OCI-LY3 (cell line): ENCODE measurements around the gene NIPAL3.

ENCODE experiments used
- H2AFZ ChIP-seq: fragments of 200-600, 300-600 bp; shearing (Covaris generic); 2 replicates; pipeline ENCODE4 v1.6.0; 2014; ENCODE audit warnings: antibody characterized with exemption, low read depth, low read length
- H3K27ac ChIP-seq: fragments of 200-600, 300-600 bp; sonication (generic); 2 replicates; pipeline ENCODE4 v1.5.1; 2014; ENCODE audit warnings: mild to moderate bottlenecking, low read length, moderate library complexity, mixed read lengths
- H3K27me3 ChIP-seq: fragments of 200-600, 300-600 bp; sonication (generic); 2 replicates; pipeline ENCODE4 v1.6.1; 2014; ENCODE audit warnings: low read depth, low read length, mixed read lengths
- H3K36me3 ChIP-seq: fragments of 200-600, 300-600 bp; sonication (generic); replicated peaks from 2 replicates; pipeline ENCODE3; 2014; ENCODE audit warnings: low read depth, low read length, mixed read lengths
- H3K4me1 ChIP-seq: fragments of 300-600, 200-600 bp; sonication (generic); 2 replicates; pipeline ENCODE4 v1.6.1; 2014; ENCODE audit warnings: low read length, mixed read lengths
- H3K4me2 ChIP-seq: fragments of 200-600, 300-600 bp; sonication (generic); 2 replicates; pipeline ENCODE4 v1.6.1; 2014; ENCODE audit warnings: low read length, mixed read lengths
- H3K4me3 ChIP-seq: fragments of 300-600, 200-600 bp; sonication (generic); 2 replicates; pipeline ENCODE4 v1.5.1; 2014; ENCODE audit warnings: antibody characterized with exemption, mild to moderate bottlenecking, low read length, moderate library complexity
- H3K79me2 ChIP-seq: fragments of 300-600, 200-600 bp; shearing (Covaris generic); 2 replicates; pipeline ENCODE4 v1.6.1; 2014; ENCODE audit warnings: mild to moderate bottlenecking, low read length, mixed read lengths
- H3K9ac ChIP-seq: fragments of 300-600, 200-600 bp; shearing (Covaris generic); 2 replicates; pipeline ENCODE4 v1.6.0; 2014; ENCODE audit warnings: mild to moderate bottlenecking, low read length, moderate library complexity
- H3K9me3 ChIP-seq: fragments of 200-600, 300-600 bp; shearing (Covaris generic); 2 replicates; pipeline ENCODE4 v1.6.1; 2014; ENCODE audit warnings: low read length, mixed read lengths; ENCODE audit not compliant: insufficient read depth
- H4K20me1 ChIP-seq: fragments of 200-600, 300-600 bp; sonication (generic); 2 replicates; pipeline ENCODE4 v1.6.1; 2016; ENCODE audit warnings: low read length, mixed read lengths; ENCODE audit not compliant: insufficient read depth
- EZH2phosphoT487 ChIP-seq: fragments of 200-600 bp; shearing (Covaris generic); IDR thresholded peaks from 2 replicates; pipeline ENCODE4 v1.6.1; 2018; ENCODE audit warnings: antibody characterized with exemption, mixed run types, low read depth
- TF ChIP-seq, protein P1 (sequence below): fragments of 200-600, 300-600 bp; sonication (generic); IDR thresholded peaks from 2 replicates; pipeline ENCODE4 v1.5.1; 2014; ENCODE audit warnings: antibody characterized with exemption, low read length, low read depth

Gene NIPAL3

GRCh38 chr1:24502065-24502708 lies 86.6 kb downstream of the NIPAL3 start:
- Histone ChIP-seq H3K79me2 (no peaks in the 10 kb centered on the region), H3K36me3 (no peaks in the 10 kb centered on the region), H3K4me1 (peaks cover 15% of the 10 kb centered on the region), H3K4me2 (peak overlapping the region; percentile 92), H2AFZ (peak overlapping the region; percentile 88), H3K4me3 (peak overlapping the region; percentile 97), H3K9me3 (no peaks in the 10 kb centered on the region), H3K9ac (peak overlapping the region; percentile 92), H4K20me1 (no peaks in the 10 kb centered on the region), H3K27me3 (no peaks in the 10 kb centered on the region), H3K27ac (peak overlapping the region; percentile 51)
- TF ChIP-seq, protein P1, sequence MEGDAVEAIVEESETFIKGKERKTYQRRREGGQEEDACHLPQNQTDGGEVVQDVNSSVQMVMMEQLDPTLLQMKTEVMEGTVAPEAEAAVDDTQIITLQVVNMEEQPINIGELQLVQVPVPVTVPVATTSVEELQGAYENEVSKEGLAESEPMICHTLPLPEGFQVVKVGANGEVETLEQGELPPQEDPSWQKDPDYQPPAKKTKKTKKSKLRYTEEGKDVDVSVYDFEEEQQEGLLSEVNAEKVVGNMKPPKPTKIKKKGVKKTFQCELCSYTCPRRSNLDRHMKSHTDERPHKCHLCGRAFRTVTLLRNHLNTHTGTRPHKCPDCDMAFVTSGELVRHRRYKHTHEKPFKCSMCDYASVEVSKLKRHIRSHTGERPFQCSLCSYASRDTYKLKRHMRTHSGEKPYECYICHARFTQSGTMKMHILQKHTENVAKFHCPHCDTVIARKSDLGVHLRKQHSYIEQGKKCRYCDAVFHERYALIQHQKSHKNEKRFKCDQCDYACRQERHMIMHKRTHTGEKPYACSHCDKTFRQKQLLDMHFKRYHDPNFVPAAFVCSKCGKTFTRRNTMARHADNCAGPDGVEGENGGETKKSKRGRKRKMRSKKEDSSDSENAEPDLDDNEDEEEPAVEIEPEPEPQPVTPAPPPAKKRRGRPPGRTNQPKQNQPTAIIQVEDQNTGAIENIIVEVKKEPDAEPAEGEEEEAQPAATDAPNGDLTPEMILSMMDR = no peak
- no peak for TF ChIP-seq EZH2phosphoT487

DNA sequence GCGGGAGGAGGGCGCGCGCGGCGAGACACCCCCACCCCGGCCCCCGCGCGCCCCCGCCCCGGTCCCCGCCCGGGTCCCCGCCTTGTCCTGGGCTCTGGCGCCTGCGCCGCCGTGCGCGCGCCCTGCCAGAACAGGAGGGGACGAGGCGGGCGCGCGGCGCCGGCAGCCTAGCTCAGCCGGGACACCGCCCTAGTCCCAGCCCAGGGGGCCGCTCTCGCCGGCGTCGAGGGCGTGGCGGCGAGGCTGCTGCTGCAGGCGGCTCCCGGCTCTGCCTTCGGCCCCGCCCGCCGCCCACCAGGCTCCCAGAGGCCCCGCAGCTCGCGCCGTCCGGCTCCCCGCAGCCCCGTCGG lies 87.1 kb downstream of the NIPAL3 start, which contains the start of gene RCAN3:
Gene RCAN3 (plus strand): TSS at position 128 of the 350 bp plus-strand sequence. CDS start 11,537 bp downstream, outside the sequence.
- H3K4me3 ChIP-seq = peak within 1 kb of the TSS; percentile 97
- no peaks in the 10 kb centered on the region for H3K79me2 ChIP-seq
- peak within 1 kb of the TSS; percentile 92 for H3K9ac ChIP-seq
- no peaks in the 10 kb centered on the region for H3K36me3 ChIP-seq
- H3K4me1 ChIP-seq = peaks cover 15% of the 10 kb centered on the region
- peak within 1 kb of the TSS; percentile 51 for H3K27ac ChIP-seq
- H3K27me3 ChIP-seq = no peaks in the 10 kb centered on the region
- no peak for TF ChIP-seq EZH2phosphoT487
- TF ChIP-seq, protein P1 = no peak
- H3K4me2 ChIP-seq = peak within 1 kb of the TSS; percentile 92
- H3K9me3 ChIP-seq = no peaks in the 10 kb centered on the region
- H4K20me1 ChIP-seq = no peaks in the 10 kb centered on the region
- peak within 1 kb of the TSS; percentile 88 for H2AFZ ChIP-seq

- no peak overlapping the region for H3K27ac ChIP-seq
- H3K79me2 ChIP-seq = no peaks in the 10 kb centered on the region
- peak overlapping the region; percentile 81 for H3K4me2 ChIP-seq
- peak overlapping the region; percentile 4; the same call in 1 of the 2 replicates for H2AFZ ChIP-seq
- H3K36me3 ChIP-seq = no peaks in the 10 kb centered on the region
- H3K9me3 ChIP-seq = no peaks in the 10 kb centered on the region
- H3K9ac ChIP-seq = peak overlapping the region; percentile 70
- TF ChIP-seq, protein P1 = no peak
- no peak for TF ChIP-seq EZH2phosphoT487
- H4K20me1 ChIP-seq = no peaks in the 10 kb centered on the region
- H3K4me1 ChIP-seq = peaks cover 15% of the 10 kb centered on the region
- H3K27me3 ChIP-seq = no peaks in the 10 kb centered on the region
- H3K4me3 ChIP-seq = peak overlapping the region; percentile 97
Observed at GRCh38 chr1:24503059-24503751, 87.6 kb downstream of the NIPAL3 start.

DNA sequence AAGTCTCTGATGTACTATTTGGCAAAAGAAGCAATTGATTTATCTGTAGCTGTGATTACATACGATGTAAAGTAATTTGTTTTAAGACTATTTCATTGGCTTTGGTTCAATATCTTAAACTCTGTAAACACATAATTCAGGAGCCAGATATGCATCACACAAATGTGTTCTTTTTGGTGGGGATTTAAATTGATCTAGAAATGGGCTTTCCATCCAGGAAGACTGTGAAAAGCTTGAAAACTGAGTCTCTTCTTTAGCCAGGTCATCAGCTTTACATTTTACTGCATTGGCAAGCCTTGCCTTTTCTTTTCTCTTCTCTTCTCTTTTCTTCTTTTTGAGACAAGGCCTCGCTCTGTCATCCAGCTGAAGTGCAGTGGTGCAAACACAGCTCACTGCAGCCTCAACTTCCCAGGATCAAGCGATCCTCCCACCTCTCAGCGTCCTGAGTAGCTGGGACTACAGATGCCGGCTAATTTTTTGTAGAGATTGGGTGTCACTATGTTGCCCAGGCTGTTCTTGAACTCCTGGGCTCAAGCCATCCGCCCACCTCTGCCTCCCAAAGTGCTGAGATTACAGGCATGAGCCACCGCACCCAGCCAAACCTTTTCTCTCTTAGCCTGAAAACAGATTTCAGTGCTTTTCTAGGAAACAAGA lies 88.4 kb downstream of the NIPAL3 start:
- Histone ChIP-seq H3K36me3 (no peaks in the 10 kb centered on the region), H3K4me3 (peak overlapping the region; percentile 97), H3K27ac (no peak overlapping the region), H2AFZ (no peak overlapping the region), H3K79me2 (no peaks in the 10 kb centered on the region), H3K9me3 (no peaks in the 10 kb centered on the region), H3K4me2 (peak overlapping the region; percentile 81), H3K9ac (peak overlapping the region; percentile 70; the same call in 1 of the 2 replicates), H4K20me1 (no peaks in the 10 kb centered on the region), H3K4me1 (peaks cover 15% of the 10 kb centered on the region), H3K27me3 (no peaks in the 10 kb centered on the region)
- TF ChIP-seq, protein P1 = no peak
- TF ChIP-seq EZH2phosphoT487 = no peak
